ENCODE measurements around the gene MTMR11. TPM values are rescaled to one million over a fixed set of nuclear protein-coding genes. Genes with fewer than 3 reads are reported as not detected.

MTMR11 gene
- total RNA-seq, 1 experiment from 2014 or later: 3.9 TPM

- DNase-seq: peak; percentile 67
- no peak overlapping the region for H3K9ac ChIP-seq (ENCODE audit: extremely low read depth, insufficient read length, low read length)
- no peak overlapping the region for H3K18ac ChIP-seq (ENCODE audit: insufficient read length, low read depth, low read length)
- no peaks in the 10 kb centered on the region for H3K79me2 ChIP-seq (ENCODE audit: insufficient read depth, low read length)
- H3K4me1 ChIP-seq (ENCODE audit: insufficient read depth, low read length): peaks cover 18% of the 10 kb centered on the region; the same call in 1 of the 2 replicates
- no peak overlapping the region for H3K23ac ChIP-seq (ENCODE audit: insufficient read length, low read depth, low read length)
- no peak overlapping the region; a peak in 1 of 5 replicates for H3K4me3 Mint-ChIP-seq
- H3K9me3 ChIP-seq (ENCODE audit: control insufficient read depth, low read depth, low read length): no peaks in the 10 kb centered on the region
- peak; percentile 56 for TF ChIP-seq CTCF (conservative IDR thresholded peaks at IDR 0.05)
- no peak overlapping the region; a peak in 1 of 7 replicates for H3K27ac Mint-ChIP-seq
- peaks cover 5% of the 10 kb centered on the region for H3K23me2 ChIP-seq (ENCODE audit: insufficient read length, low read depth, low read length, poor library complexity, severe bottlenecking)
- H3K79me1 ChIP-seq (ENCODE audit: insufficient read depth, low read depth, low read length, poor library complexity, severe bottlenecking): no peaks in the 10 kb centered on the region
- no peak overlapping the region for H3K4me2 ChIP-seq (ENCODE audit: insufficient read depth, insufficient read length, low read length)
- no peak overlapping the region for H2BK15ac ChIP-seq (ENCODE audit: low read depth, low read length)
- no peaks in the 10 kb centered on the region for H3K27me3 ChIP-seq (ENCODE audit: insufficient read depth, low read length)
- H3K27ac ChIP-seq (ENCODE audit: insufficient read length, low read depth, low read length): no peak overlapping the region
- H3K14ac ChIP-seq (ENCODE audit: insufficient read depth, low read length): no peak overlapping the region
- no peak overlapping the region for H2BK120ac ChIP-seq (ENCODE audit: low read depth, low read length, poor library complexity, severe bottlenecking)
- H2AK5ac ChIP-seq (ENCODE audit: insufficient read length, low read length): no peak overlapping the region
- H4K20me1 ChIP-seq (ENCODE audit: control insufficient read depth, insufficient read depth, insufficient read length): no peaks in the 10 kb centered on the region
- no peak overlapping the region for H4K5ac ChIP-seq (ENCODE audit: insufficient read length, low read depth, low read length)
- H3K27me3 Mint-ChIP-seq (ENCODE audit: low read depth): no peaks in the 10 kb centered on the region
- no peak overlapping the region for H3T11ph ChIP-seq (ENCODE audit: low read length)
- H4K8ac ChIP-seq (replicated peaks; ENCODE audit: insufficient read length, low read depth, low read length): no peak overlapping the region
- H3K4me1 Mint-ChIP-seq: peaks cover 33 to 43% of the 10 kb centered on the region in 2 experiments
- no peak overlapping the region for H2BK12ac ChIP-seq (ENCODE audit: insufficient read length, low read depth, low read length)
- H2BK5ac ChIP-seq (ENCODE audit: insufficient read length, low read length): no peak overlapping the region
- no peak overlapping the region for H2AFZ ChIP-seq (ENCODE audit: low read length)
- H2BK20ac ChIP-seq (ENCODE audit: low read depth, low read length, poor library complexity, severe bottlenecking): no peak overlapping the region
- no peak overlapping the region for H4K91ac ChIP-seq (ENCODE audit: insufficient read length, low read depth, low read length)
- no peak overlapping the region for H3K56ac ChIP-seq (ENCODE audit: insufficient read length, low read depth, low read length)
- H3K9me3 Mint-ChIP-seq: no peaks in the 10 kb centered on the region
- H3K36me3 Mint-ChIP-seq (ENCODE audit: insufficient read depth in 1 of 3, low read depth in 3 of 3): peaks cover 14 to 28% (median 25%) of the 10 kb centered on the region in 3 experiments; a peak in 6 of 7 replicates
- WGBS (ENCODE audit: extremely low coverage, insufficient read length, low lambda C conversion rate): no CpG with 5 or more reads among the region's 5 CpGs
- H3K4ac ChIP-seq (ENCODE audit: low read depth, low read length): no peak overlapping the region
Observed at GRCh38 chr1:149942207-149942606, 5.5 kb upstream of the MTMR11 start.

Measured in H9 (cell line).